Transverse colon (tissue), 4 donors: ENCODE measurements around the gene TNNC2. TPM values are rescaled to one million over a fixed set of nuclear protein-coding genes. Genes with fewer than 3 reads are reported as not detected.

Experiments
- DNase-seq: peaks from one replicate; pipeline ENCODE4 v3.0.0-alpha.2; 2019
- H3K27ac ChIP-seq, 4 donors: fragments of 200-600 bp; sonication (generic); 2 replicates each; pipeline ENCODE4 v1.5.1; 2016 to 2018; ENCODE audit warnings: inconsistent platforms in 4 of 4
- H3K27me3 ChIP-seq: fragments of 200-600 bp; sonication (generic); 2 replicates; pipeline ENCODE4 v1.5.1; 2017; ENCODE audit warnings: inconsistent platforms
- H3K36me3 ChIP-seq, 4 donors: fragments of 200-600 bp; sonication (generic); 2 replicates each; pipeline ENCODE4 v1.5.1; 2017 to 2019; ENCODE audit warnings: inconsistent platforms in 4 of 4
- H3K4me1 ChIP-seq, 4 donors: fragments of 200-600 bp; sonication (generic); 2 replicates each; pipeline ENCODE4 v1.5.1; 2017 to 2020; ENCODE audit warnings: inconsistent platforms in 4 of 4
- H3K4me3 ChIP-seq, 4 donors: fragments of 200-600 bp; sonication (generic); 1 replicate in 1 of 4; 2 replicates in 3 of 4; pipeline versions ENCODE4 v1.5.1 to v1.6.1; 2017 to 2019; ENCODE audit warnings: inconsistent platforms in 4 of 4
- H3K9me3 ChIP-seq, 2 donors: fragments of 200-600 bp; sonication (generic); 2 replicates each; pipeline ENCODE4 v1.5.1; 2017 to 2019; ENCODE audit warnings: inconsistent platforms in 2 of 2
- CTCF ChIP-seq, 5 experiments: fragments of 200-600 bp in 3 of 5; fragments of 450-650 bp in 2 of 5; sonication (generic) in 3 of 5; IDR thresholded peaks; 1 replicate in 2 of 5; 2 replicates in 3 of 5; pipeline ENCODE4 v1.5.1; 2016 to 2017; ENCODE audit warnings: antibody characterized with exemption in 5 of 5, inconsistent platforms in 3 of 5, mild to moderate bottlenecking in 2 of 5, moderate library complexity in 1 of 5
- EP300 ChIP-seq: sonication (generic); formaldehyde crosslinking; IDR thresholded peaks from one replicate; pipeline ENCODE4 v1.6.1; 2017; ENCODE audit warnings: antibody characterized with exemption, low read depth
- POLR2A ChIP-seq: fragments of 450-650 bp; IDR thresholded peaks from one replicate; pipeline ENCODE4 v1.6.1; 2016; ENCODE audit warnings: antibody characterized with exemption, mild to moderate bottlenecking, moderate library complexity
- POLR2AphosphoS5 ChIP-seq, 3 donors: sonication (generic); formaldehyde crosslinking; IDR thresholded peaks; one replicate each; pipeline ENCODE4 v1.6.1; 2016; ENCODE audit warnings: antibody characterized with exemption in 3 of 3
- WGBS, 2 donors: methylation state at CpG; one replicate each; pipeline ENCODE4 v1.1.5; 2018; ENCODE audit warnings: low coverage in 1 of 2; 5-methylcytosine and 5-hydroxymethylcytosine counted together
- in situ Hi-C, 4 donors: fragments of 200-750 bp; cut with MboI; loops; one replicate each; pipeline versions ENCODE4 v1.15.0 to v1.15.1; 2017; ENCODE audit warnings: low sequenced_read_pairs in 3 of 4, low pct_ligation_motif_present in 1 of 4, low pct_unique_long_range_greater_than_20kb in 1 of 4
- intact Hi-C: fragments of 100-400 bp; cut with DNase I; formaldehyde crosslinking; loops from one replicate; pipeline ENCODE4 v1.15.1; 2023; ENCODE audit warnings: low total_unique reads
- total RNA-seq, 4 donors: library from RNA; depleted of rRNA; stranded (reverse); fragments of >200 nt; gene quantifications; one replicate each; pipeline ENCODE4 v1.1.0, GENCODE V29; 2016

TNNC2 gene
- total RNA-seq, 4 donors from 2014 or later = 3.5 to 36.3 (median 4.6) TPM; not detected in 1

GRCh38 chr20:45872626-45873025, 45.5 kb upstream of the TNNC2 start:
- H3K27me3 ChIP-seq = no peaks in the 10 kb centered on the region
- TF ChIP-seq POLR2AphosphoS5 (IDR thresholded peaks at IDR 0.05) = no peak
- no peak for TF ChIP-seq POLR2A
- TF ChIP-seq CTCF (IDR thresholded peaks at IDR 0.05) = no peak
- no peak for TF ChIP-seq EP300
- peaks cover 0 to 9% (median 0%) of the 10 kb centered on the region in 4 donors for H3K4me1 ChIP-seq
- H3K4me3 ChIP-seq = no peak overlapping the region
- no peak for DNase-seq
- in situ Hi-C loops (no loop called here), intact Hi-C loops (no loop called here)
- H3K36me3 ChIP-seq = peaks cover 0 to 8% (median 0%) of the 10 kb centered on the region in 4 donors
- H3K27ac ChIP-seq = no peak overlapping the region
- 99% methylated on average over 4 of the region's 4 CpGs; no CpG with 5 or more reads in 1 of the 2 donors for WGBS, 2 donors
- H3K9me3 ChIP-seq = no peaks in the 10 kb centered on the region

GRCh38 chr20:45867819-45868176, 40.7 kb upstream of the TNNC2 start:
- intact Hi-C loops = no loop called here
- Histone ChIP-seq H3K9me3 (no peaks in the 10 kb centered on the region), H3K4me3 (no peak overlapping the region), H3K36me3 (no peaks in the 10 kb centered on the region), H3K4me1 (peaks cover 0 to 38% (median 7%) of the 10 kb centered on the region in 4 donors), H3K27ac (peak overlapping the region; percentile 58 to 66 (median 61)), H3K27me3 (no peaks in the 10 kb centered on the region)
- DNase-seq = no peak
- in situ Hi-C loops = no loop called here
- TF ChIP-seq POLR2AphosphoS5 (IDR thresholded peaks at IDR 0.05) = no peak
- no peak for TF ChIP-seq POLR2A
- no peak for TF ChIP-seq CTCF (IDR thresholded peaks at IDR 0.05)
- no peak for TF ChIP-seq EP300

- in situ Hi-C loops (no loop called here), intact Hi-C loops (no loop called here)
- Histone ChIP-seq H3K4me3 (no peak overlapping the region), H3K27me3 (no peaks in the 10 kb centered on the region), H3K9me3 (no peaks in the 10 kb centered on the region), H3K36me3 (no peaks in the 10 kb centered on the region), H3K4me1 (peaks cover 0 to 43% (median 10%) of the 10 kb centered on the region in 4 donors), H3K27ac (peak overlapping the region; percentile 58 to 66 (median 61))
- DNase-seq = no peak
- TF ChIP-seq CTCF (IDR thresholded peaks at IDR 0.05) (no peak), POLR2AphosphoS5 (IDR thresholded peaks at IDR 0.05) (no peak), POLR2A (no peak), EP300 (no peak)
- WGBS, 2 donors = 40 to 47% methylated on average over 3 to 6 of the region's 6 CpGs
Observed at GRCh38 chr20:45867136-45867818, 40.2 kb upstream of the TNNC2 start.

- H3K27ac ChIP-seq = peak overlapping the region; percentile 28 to 61 (median 60)
- H3K4me3 ChIP-seq = no peak overlapping the region
- H3K4me1 ChIP-seq = peaks cover 0 to 52% (median 13%) of the 10 kb centered on the region in 4 donors
- no peaks in the 10 kb centered on the region for H3K9me3 ChIP-seq
- H3K27me3 ChIP-seq = no peaks in the 10 kb centered on the region
- no peak for TF ChIP-seq POLR2AphosphoS5 (IDR thresholded peaks at IDR 0.05)
- no peaks in the 10 kb centered on the region for H3K36me3 ChIP-seq
- in situ Hi-C loops = no loop called here
- WGBS, 2 donors = 95 to 97% methylated on average over 5 of the region's 5 CpGs
- DNase-seq = no peak
- intact Hi-C loops = no loop called here
Observed at GRCh38 chr20:45866454-45866853, 39.3 kb upstream of the TNNC2 start.
